ENCODE measurements around the gene PFKFB4. TPM values are rescaled to one million over a fixed set of nuclear protein-coding genes. Genes with fewer than 3 reads are reported as not detected.

PFKFB4 gene
- total RNA-seq, 1 experiment from 2014 or later = 12.3 TPM

- Histone ChIP-seq H3T11ph (ENCODE audit: low read length) (no peak overlapping the region), H4K8ac (replicated peaks; ENCODE audit: insufficient read length, low read depth, low read length) (no peak overlapping the region), H2BK5ac (ENCODE audit: insufficient read length, low read length) (no peak overlapping the region), H3K9ac (ENCODE audit: extremely low read depth, insufficient read length, low read length) (no peak overlapping the region), H3K56ac (ENCODE audit: insufficient read length, low read depth, low read length) (no peak overlapping the region), H2AFZ (ENCODE audit: low read length) (no peak overlapping the region), H4K91ac (ENCODE audit: insufficient read length, low read depth, low read length) (no peak overlapping the region), H2BK120ac (ENCODE audit: low read depth, low read length, poor library complexity, severe bottlenecking) (no peak overlapping the region), H3K4me2 (ENCODE audit: insufficient read depth, insufficient read length, low read length) (no peak overlapping the region), H3K14ac (ENCODE audit: insufficient read depth, low read length) (no peak overlapping the region; the same call in 1 of the 2 replicates), H3K79me2 (ENCODE audit: insufficient read depth, low read length) (no peaks in the 10 kb centered on the region), H2BK12ac (ENCODE audit: insufficient read length, low read depth, low read length) (no peak overlapping the region), H2BK20ac (ENCODE audit: low read depth, low read length, poor library complexity, severe bottlenecking) (no peak overlapping the region), H3K4ac (ENCODE audit: low read depth, low read length) (no peak overlapping the region), H2AK5ac (ENCODE audit: insufficient read length, low read length) (no peak overlapping the region), H3K23me2 (ENCODE audit: insufficient read length, low read depth, low read length, poor library complexity, severe bottlenecking) (no peaks in the 10 kb centered on the region), H3K27me3 (ENCODE audit: insufficient read depth, low read length) (no peaks in the 10 kb centered on the region), H3K23ac (ENCODE audit: insufficient read length, low read depth, low read length) (no peak overlapping the region), H3K9me3 (ENCODE audit: control insufficient read depth, low read depth, low read length) (no peaks in the 10 kb centered on the region), H3K18ac (ENCODE audit: insufficient read length, low read depth, low read length) (no peak overlapping the region), H3K27ac (ENCODE audit: insufficient read length, low read depth, low read length) (no peak overlapping the region), H4K20me1 (ENCODE audit: control insufficient read depth, insufficient read depth, insufficient read length) (no peaks in the 10 kb centered on the region), H3K4me1 (ENCODE audit: insufficient read depth, low read length) (no peaks in the 10 kb centered on the region), H2BK15ac (ENCODE audit: low read depth, low read length) (no peak overlapping the region), H4K5ac (ENCODE audit: insufficient read length, low read depth, low read length) (no peak overlapping the region), H3K79me1 (ENCODE audit: insufficient read depth, low read depth, low read length, poor library complexity, severe bottlenecking) (no peaks in the 10 kb centered on the region)
- DNase-seq = no peak
- Mint-ChIP-seq H3K4me3 (no peak overlapping the region), H3K4me1 (peaks cover 20 to 22% of the 10 kb centered on the region in 2 experiments), H3K27ac (no peak overlapping the region), H3K27me3 (ENCODE audit: low read depth) (peaks cover 4% of the 10 kb centered on the region; the same call in 1 of the 2 replicates), H3K36me3 (ENCODE audit: insufficient read depth in 1 of 3, low read depth in 3 of 3) (peaks cover 0 to 4% (median 0%) of the 10 kb centered on the region in 3 experiments; a peak in 4 of 7 replicates), H3K9me3 (no peaks in the 10 kb centered on the region)
- TF ChIP-seq, protein P1, sequence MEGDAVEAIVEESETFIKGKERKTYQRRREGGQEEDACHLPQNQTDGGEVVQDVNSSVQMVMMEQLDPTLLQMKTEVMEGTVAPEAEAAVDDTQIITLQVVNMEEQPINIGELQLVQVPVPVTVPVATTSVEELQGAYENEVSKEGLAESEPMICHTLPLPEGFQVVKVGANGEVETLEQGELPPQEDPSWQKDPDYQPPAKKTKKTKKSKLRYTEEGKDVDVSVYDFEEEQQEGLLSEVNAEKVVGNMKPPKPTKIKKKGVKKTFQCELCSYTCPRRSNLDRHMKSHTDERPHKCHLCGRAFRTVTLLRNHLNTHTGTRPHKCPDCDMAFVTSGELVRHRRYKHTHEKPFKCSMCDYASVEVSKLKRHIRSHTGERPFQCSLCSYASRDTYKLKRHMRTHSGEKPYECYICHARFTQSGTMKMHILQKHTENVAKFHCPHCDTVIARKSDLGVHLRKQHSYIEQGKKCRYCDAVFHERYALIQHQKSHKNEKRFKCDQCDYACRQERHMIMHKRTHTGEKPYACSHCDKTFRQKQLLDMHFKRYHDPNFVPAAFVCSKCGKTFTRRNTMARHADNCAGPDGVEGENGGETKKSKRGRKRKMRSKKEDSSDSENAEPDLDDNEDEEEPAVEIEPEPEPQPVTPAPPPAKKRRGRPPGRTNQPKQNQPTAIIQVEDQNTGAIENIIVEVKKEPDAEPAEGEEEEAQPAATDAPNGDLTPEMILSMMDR (conservative IDR thresholded peaks at IDR 0.05) = no peak
- WGBS (ENCODE audit: extremely low coverage, insufficient read length, low lambda C conversion rate) = no CpG with 5 or more reads among the region's 14 CpGs
These were observed 34.8 kb upstream of the PFKFB4 start for GRCh38 chr3:48591436-48591835.
